ENCODE data around the gene ANKZF1.

- no peak for TF ChIP-seq CTCF (IDR thresholded peaks at IDR 0.05)
- TF ChIP-seq EZH2 (IDR thresholded peaks at IDR 0.05; ENCODE audit: borderline replicate concordance, insufficient read depth, low read depth, low read length, poor library complexity, severe bottlenecking) = no peak
Observed at GRCh38 chr2:219261024-219261855, 31.6 kb downstream of the ANKZF1 start.

Data from B cell (primary cell).